ENCODE results near the gene RXFP1.

Gene RXFP1

GRCh38 chr4:158676076-158676475, 154.4 kb downstream of the RXFP1 start:
- no peak for DNase-seq

DNA sequence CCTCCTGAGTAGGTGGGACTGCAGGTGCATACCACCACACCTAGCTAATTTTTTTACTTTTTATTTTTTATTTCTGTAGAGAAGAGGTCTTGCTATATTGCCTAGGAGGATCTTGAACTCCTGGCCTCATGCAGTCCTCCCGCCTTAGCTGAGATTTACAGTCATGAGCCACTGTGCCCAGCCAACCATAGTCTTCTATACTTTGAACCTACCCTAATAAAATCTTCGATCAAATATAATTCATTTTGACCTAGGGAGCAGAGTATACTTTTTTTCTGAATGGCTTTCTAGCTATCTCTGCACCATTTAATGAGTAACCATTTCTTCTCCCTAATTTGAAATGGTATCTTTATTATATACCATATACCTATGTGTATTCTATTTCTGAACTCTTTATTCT, 157.1 kb downstream of the RXFP1 start:
- DNase-seq, result no peak

GRCh38 chr4:158681629-158682028, 159.9 kb downstream of the RXFP1 start:
- no peak for DNase-seq

DNA sequence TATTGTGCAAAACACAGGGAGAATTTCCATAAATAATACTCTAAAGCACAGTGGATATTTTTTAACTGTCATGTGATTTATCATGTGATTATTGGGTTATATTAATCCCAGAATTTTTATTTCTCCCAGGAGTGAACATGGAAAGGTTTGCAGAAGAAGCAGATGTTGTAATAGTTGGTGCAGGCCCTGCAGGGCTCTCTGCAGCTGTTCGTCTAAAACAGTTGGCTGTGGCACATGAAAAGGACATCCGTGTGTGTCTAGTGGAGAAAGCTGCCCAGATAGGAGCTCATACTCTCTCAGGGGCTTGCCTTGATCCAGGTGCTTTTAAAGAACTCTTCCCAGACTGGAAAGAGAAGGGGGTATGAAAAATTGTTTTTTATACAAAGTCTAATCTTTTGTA, 160.4 kb downstream of the RXFP1 start:
- DNase-seq, result no peak

GRCh38 chr4:158688813-158689212, 167.1 kb downstream of the RXFP1 start:
- no peak for DNase-seq

Data from activated CD8-positive, alpha-beta memory T cell treated with anti-CD3 and anti-CD28 coated beads, Interleukin-2, amount 50 U/mL, for 4 hours (primary cell).